ENCODE results near the gene KLF18. TPM values are rescaled to one million over a fixed set of nuclear protein-coding genes. Genes with fewer than 3 reads are reported as not detected.

KLF18 gene
- total and polyA plus RNA-seq, 11 donors: not detected

DNA sequence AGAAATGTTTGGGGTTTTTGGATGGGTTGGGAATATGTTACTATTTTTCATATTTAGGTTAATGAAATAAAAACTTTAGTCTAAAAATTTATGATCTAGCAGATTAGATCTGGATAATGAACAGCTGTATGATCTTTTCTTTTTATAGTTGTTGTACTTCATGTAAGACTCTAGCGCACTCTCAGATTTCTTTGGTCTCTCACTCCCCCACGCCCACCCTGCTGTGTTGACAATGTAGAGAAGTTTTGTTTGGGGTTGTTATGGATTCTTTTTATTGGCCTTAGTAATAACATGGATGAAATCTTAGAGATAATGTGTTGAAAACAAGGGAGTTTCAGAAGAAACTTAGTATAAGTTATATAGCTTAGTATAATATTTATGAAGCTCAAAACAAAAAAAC lies 5.5 kb downstream of the KLF18 start:
- peaks cover 0 to 3% (median 0%) of the 10 kb centered on the region in 9 donors for H3K27me3 ChIP-seq
- intact Hi-C loops (cut with DNase I): no loop called here
- no peaks in the 10 kb centered on the region for H3K36me3 ChIP-seq
- ATAC-seq (no peak), DNase-seq (no peak)
- H3K4me3 ChIP-seq: no peak overlapping the region
- no peak overlapping the region for H3K27ac ChIP-seq
- H3K9me3 ChIP-seq: no peaks in the 10 kb centered on the region
- TF ChIP-seq, protein P1, sequence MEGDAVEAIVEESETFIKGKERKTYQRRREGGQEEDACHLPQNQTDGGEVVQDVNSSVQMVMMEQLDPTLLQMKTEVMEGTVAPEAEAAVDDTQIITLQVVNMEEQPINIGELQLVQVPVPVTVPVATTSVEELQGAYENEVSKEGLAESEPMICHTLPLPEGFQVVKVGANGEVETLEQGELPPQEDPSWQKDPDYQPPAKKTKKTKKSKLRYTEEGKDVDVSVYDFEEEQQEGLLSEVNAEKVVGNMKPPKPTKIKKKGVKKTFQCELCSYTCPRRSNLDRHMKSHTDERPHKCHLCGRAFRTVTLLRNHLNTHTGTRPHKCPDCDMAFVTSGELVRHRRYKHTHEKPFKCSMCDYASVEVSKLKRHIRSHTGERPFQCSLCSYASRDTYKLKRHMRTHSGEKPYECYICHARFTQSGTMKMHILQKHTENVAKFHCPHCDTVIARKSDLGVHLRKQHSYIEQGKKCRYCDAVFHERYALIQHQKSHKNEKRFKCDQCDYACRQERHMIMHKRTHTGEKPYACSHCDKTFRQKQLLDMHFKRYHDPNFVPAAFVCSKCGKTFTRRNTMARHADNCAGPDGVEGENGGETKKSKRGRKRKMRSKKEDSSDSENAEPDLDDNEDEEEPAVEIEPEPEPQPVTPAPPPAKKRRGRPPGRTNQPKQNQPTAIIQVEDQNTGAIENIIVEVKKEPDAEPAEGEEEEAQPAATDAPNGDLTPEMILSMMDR (IDR thresholded peaks at IDR 0.05): no peak
- no peak for TF ChIP-seq POLR2A (IDR thresholded peaks at IDR 0.05)
- WGBS, 4 donors: 77 to 86% (median 79%) methylated on average over 2 of the region's 2 CpGs
- H3K4me1 ChIP-seq: no peaks in the 10 kb centered on the region

DNA sequence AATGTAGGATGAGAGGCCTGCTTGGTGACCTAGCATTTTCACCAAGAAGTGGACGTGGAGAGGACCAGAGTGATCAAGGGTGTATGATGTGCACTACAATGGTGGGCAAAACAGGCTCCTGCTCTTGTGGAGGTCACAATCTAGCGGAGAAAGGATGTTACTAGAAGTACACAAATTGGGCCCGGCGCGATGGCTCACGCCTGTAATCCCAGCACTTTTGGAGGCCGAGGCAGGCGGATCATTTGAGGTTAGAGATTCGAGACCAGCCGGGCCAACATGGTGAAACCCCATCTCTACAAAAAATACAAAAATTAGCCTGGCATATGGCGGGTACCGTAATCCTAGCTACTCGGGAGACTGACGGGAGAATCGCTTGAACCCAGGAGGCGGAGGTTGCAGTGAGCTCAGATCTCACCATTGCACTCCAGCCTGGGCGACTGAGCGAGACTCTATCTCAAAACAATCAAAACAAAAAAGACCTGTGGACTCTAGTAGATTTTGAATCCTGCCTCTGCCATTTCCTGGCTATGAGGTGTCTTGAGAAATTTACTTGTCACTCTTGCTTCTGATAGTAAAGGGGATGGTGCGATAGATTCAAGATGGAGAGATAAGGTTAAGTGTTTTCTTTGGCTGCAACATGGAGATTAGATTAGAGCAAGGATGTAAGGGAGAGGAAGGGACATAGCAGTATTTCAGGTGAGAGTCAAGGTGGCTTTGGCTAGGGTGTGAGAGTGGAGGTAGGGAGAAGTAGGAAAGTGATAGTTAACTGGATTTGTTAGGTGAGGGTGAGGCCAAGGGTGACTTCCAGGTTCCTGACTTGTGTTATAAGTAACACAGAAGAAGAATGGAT lies 7.1 kb downstream of the KLF18 start:
- ATAC-seq (no peak), DNase-seq (no peak)
- H3K4me1 ChIP-seq: no peaks in the 10 kb centered on the region
- H3K27ac ChIP-seq: no peak overlapping the region
- no peaks in the 10 kb centered on the region for H3K36me3 ChIP-seq
- TF ChIP-seq, protein P1 (IDR thresholded peaks at IDR 0.05): no peak
- TF ChIP-seq POLR2A (IDR thresholded peaks at IDR 0.05): no peak
- H3K9me3 ChIP-seq: no peaks in the 10 kb centered on the region
- H3K27me3 ChIP-seq: peaks cover 0 to 3% (median 0%) of the 10 kb centered on the region in 9 donors
- intact Hi-C loops (cut with DNase I): no loop called here
- no peak overlapping the region for H3K4me3 ChIP-seq
- 86 to 92% (median 89%) methylated on average over 19 of the region's 19 CpGs for WGBS, 4 donors

DNA sequence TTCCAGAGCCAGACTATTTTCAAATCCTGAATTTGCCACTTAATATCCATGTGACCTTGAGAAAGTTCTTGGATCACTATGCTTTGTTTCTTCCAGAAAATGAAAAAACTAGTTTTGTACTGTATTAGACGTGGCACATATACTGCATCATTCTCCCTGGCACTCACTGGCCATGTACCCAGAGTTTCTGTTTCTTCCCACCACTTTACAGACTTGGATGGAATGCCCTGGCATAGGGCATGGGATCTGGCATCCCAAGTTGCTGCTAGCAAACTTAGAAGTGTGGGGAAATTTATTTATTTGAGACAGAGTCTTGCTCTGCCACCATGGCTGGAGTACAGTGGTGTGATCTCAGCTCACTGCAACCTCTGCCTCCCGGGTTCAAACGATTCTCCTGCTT lies 10.0 kb downstream of the KLF18 start:
- WGBS, 4 donors: 75 to 94% (median 84%) methylated on average over 3 of the region's 3 CpGs

More for the DNA sequence above, 10.0 kb downstream of the KLF18 start:
- Histone ChIP-seq H3K4me1 (no peaks in the 10 kb centered on the region), H3K27ac (no peak overlapping the region), H3K27me3 (peaks cover 0 to 3% (median 0%) of the 10 kb centered on the region in 9 donors), H3K36me3 (no peaks in the 10 kb centered on the region), H3K9me3 (no peaks in the 10 kb centered on the region), H3K4me3 (no peak overlapping the region)
- TF ChIP-seq POLR2A (IDR thresholded peaks at IDR 0.05): no peak
- TF ChIP-seq, protein P1 (IDR thresholded peaks at IDR 0.05): no peak
- intact Hi-C loops (cut with DNase I): no loop called here
- no peak for DNase-seq
- ATAC-seq: no peak

Measured in heart left ventricle (tissue), 16 donors.